NCI-H1105 treated with DMSO at 0.1 percent for 48 hours (cell line): ENCODE results near the gene MYH14.

ENCODE experiments used
- DNase-seq: peaks from one replicate; lab custom pipeline; 2025; lab: John Stamatoyannopoulos, UW

MYH14 gene

GRCh38 chr19:50261446-50261970, 58.1 kb downstream of the MYH14 start:
- DNase-seq, result no peak

GRCh38 chr19:50263176-50263575, 59.8 kb downstream of the MYH14 start:
- no peak for DNase-seq

- DNase-seq, result no peak
Observed at GRCh38 chr19:50264483-50265186, 61.2 kb downstream of the MYH14 start.

- DNase-seq, result no peak
Observed at GRCh38 chr19:50266041-50266440, 62.6 kb downstream of the MYH14 start.

- no peak for DNase-seq
Observed at GRCh38 chr19:50266896-50267295, 63.5 kb downstream of the MYH14 start.

GRCh38 chr19:50268041-50268440, 64.6 kb downstream of the MYH14 start:
- no peak for DNase-seq

GRCh38 chr19:50268501-50268900, 65.1 kb downstream of the MYH14 start:
- no peak for DNase-seq

- DNase-seq, result no peak
Observed at GRCh38 chr19:50269653-50270052, 66.2 kb downstream of the MYH14 start.

- DNase-seq, result no peak
Observed at GRCh38 chr19:50272263-50272897, 69.0 kb downstream of the MYH14 start.

GRCh38 chr19:50273821-50274220, 70.4 kb downstream of the MYH14 start:
- DNase-seq, result no peak

- no peak for DNase-seq
Observed at GRCh38 chr19:50275577-50276368, 72.4 kb downstream of the MYH14 start.

- no peak for DNase-seq
Observed at GRCh38 chr19:50276370-50277063, 73.1 kb downstream of the MYH14 start.

GRCh38 chr19:50277966-50278580, 74.7 kb downstream of the MYH14 start:
- DNase-seq, result no peak

GRCh38 chr19:50280074-50280473, 76.7 kb downstream of the MYH14 start:
- DNase-seq, result no peak

- DNase-seq, result no peak
Observed at GRCh38 chr19:50280983-50281382, 77.6 kb downstream of the MYH14 start.

- DNase-seq, result no peak
Observed at GRCh38 chr19:50281491-50281890, 78.1 kb downstream of the MYH14 start.

GRCh38 chr19:50285833-50286232, 82.4 kb downstream of the MYH14 start:
- no peak for DNase-seq

- DNase-seq, result no peak
Observed at GRCh38 chr19:50286443-50286842, 83.0 kb downstream of the MYH14 start.

- DNase-seq, result no peak
Observed at GRCh38 chr19:50287331-50287730, 83.9 kb downstream of the MYH14 start.

- DNase-seq, result no peak
Observed at GRCh38 chr19:50288954-50289353, 85.5 kb downstream of the MYH14 start.

GRCh38 chr19:50290011-50290410, 86.6 kb downstream of the MYH14 start:
- no peak for DNase-seq

- no peak for DNase-seq
Observed at GRCh38 chr19:50290775-50291174, 87.4 kb downstream of the MYH14 start.
